Keratinocyte (primary cell): ENCODE measurements around the gene SLC38A4.

Experiments used
- CTCF ChIP-seq, 3 experiments: IDR thresholded peaks in 1 of 3; conservative IDR thresholded peaks in 1 of 3; optimal IDR thresholded peaks in 1 of 3; 2 replicates in 2 of 3; 3 replicates in 1 of 3; pipeline versions ENCODE3 to v1.5.1; 2011; ENCODE audit warnings: low read length in 3 of 3, mild to moderate bottlenecking in 3 of 3, moderate library complexity in 2 of 3, control low read depth in 1 of 3, inconsistent platforms in 1 of 3; ENCODE audit not compliant: insufficient read depth in 2 of 3; ENCODE audit errors: extremely low read depth in 1 of 3
- EZH2 ChIP-seq: IDR thresholded peaks from one replicate; pipeline ENCODE4 v1.6.1; 2012; ENCODE audit warnings: inconsistent platforms, mild to moderate bottlenecking, low read length, moderate library complexity

- TF ChIP-seq CTCF (optimal IDR thresholded peaks at IDR 0.05 in 1 of 3, IDR thresholded peaks at IDR 0.05 in 1 of 3, conservative IDR thresholded peaks at IDR 0.05 in 1 of 3; ENCODE audit: extremely low read depth in 1 of 3, insufficient read depth in 2 of 3, low read length in 3 of 3) (no peak), EZH2 (no peak)
Measured at GRCh38 chr12:46787496-46788055, 38.2 kb downstream of the SLC38A4 start.
